ENCODE results near the gene CDKN2A.
A peak's percentile ranks its signal among the peaks of the same experiment; 100 is the strongest.

Gene CDKN2A

GRCh38 chr9:21993893-21994555 is at the start of gene CDKN2A:
CDKN2A (minus strand) TSS chr9:21994392.
- peak; percentile 30 for DNase-seq (ENCODE audit: low spot score)

- DNase-seq (ENCODE audit: low spot score) = no peak
These were observed 49.7 kb upstream of the CDKN2A start for GRCh38 chr9:22043928-22044327.

GRCh38 chr9:22041775-22042174 is 47.6 kb upstream of the CDKN2A start:
- DNase-seq (ENCODE audit: low spot score) = no peak

GRCh38 chr9:22041344-22041743 is 47.2 kb upstream of the CDKN2A start:
- DNase-seq (ENCODE audit: low spot score) = no peak

GRCh38 chr9:22040760-22041159 is 46.6 kb upstream of the CDKN2A start:
- no peak for DNase-seq (ENCODE audit: low spot score)

GRCh38 chr9:22039258-22039657 is 45.1 kb upstream of the CDKN2A start:
- DNase-seq (ENCODE audit: low spot score) = no peak

GRCh38 chr9:22037954-22038690 is 43.9 kb upstream of the CDKN2A start:
- no peak for DNase-seq (ENCODE audit: low spot score)

GRCh38 chr9:22036866-22037626 is 42.9 kb upstream of the CDKN2A start:
- DNase-seq (ENCODE audit: low spot score) = no peak

- DNase-seq (ENCODE audit: low spot score) = no peak
These were observed 41.4 kb upstream of the CDKN2A start for GRCh38 chr9:22035591-22036011.

- no peak for DNase-seq (ENCODE audit: low spot score)
These were observed 38.9 kb upstream of the CDKN2A start for GRCh38 chr9:22033012-22033630.

- no peak for DNase-seq (ENCODE audit: low spot score)
These were observed 37.6 kb upstream of the CDKN2A start for GRCh38 chr9:22031655-22032411.

GRCh38 chr9:22030101-22030598 is 36.0 kb upstream of the CDKN2A start:
- DNase-seq (ENCODE audit: low spot score) = no peak

- no peak for DNase-seq (ENCODE audit: low spot score)
These were observed 35.0 kb upstream of the CDKN2A start for GRCh38 chr9:22029231-22029630.

GRCh38 chr9:22028394-22028793 is 34.2 kb upstream of the CDKN2A start:
- no peak for DNase-seq (ENCODE audit: low spot score)

- no peak for DNase-seq (ENCODE audit: low spot score)
These were observed 32.5 kb upstream of the CDKN2A start for GRCh38 chr9:22026696-22027095.

- DNase-seq (ENCODE audit: low spot score) = no peak
These were observed 28.2 kb upstream of the CDKN2A start for GRCh38 chr9:22022396-22022795.

GRCh38 chr9:22010866-22011625 is 16.9 kb upstream of the CDKN2A start:
- DNase-seq (ENCODE audit: low spot score) = no peak

- no peak for DNase-seq (ENCODE audit: low spot score)
These were observed 15.3 kb upstream of the CDKN2A start for GRCh38 chr9:22009506-22009867.

GRCh38 chr9:22008717-22009505 is 14.7 kb upstream of the CDKN2A start, which contains the start of gene CDKN2B:
CDKN2B (minus strand) TSS chr9:22009305; CDS start chr9:22008953, 352 bp downstream.
- peak; percentile 49 for DNase-seq (ENCODE audit: low spot score)

- DNase-seq (ENCODE audit: low spot score) = no peak
These were observed 14.2 kb upstream of the CDKN2A start for GRCh38 chr9:22008384-22008716.

Measured in CD4-positive, alpha-beta T cell treated with Interleukin-6 at 100 ng/mL for 8 hours (primary cell).